WTC11 (cell line): ENCODE measurements around the gene CEP57L1. TPM values are rescaled to one million over a fixed set of nuclear protein-coding genes. Genes with fewer than 3 reads are reported as not detected.

Source experiments
- ATAC-seq: fragments of 200-7000 bp; cut with Tn5 transposase; 2 replicates; pipeline ENCODE4 v1.10.0; 2021; ENCODE audit warnings: mild to moderate bottlenecking, moderate library complexity
- CTCF ChIA-PET: fragments of 300-600 bp; sonication (Branson Sonifier 250); formaldehyde crosslinking; loops from one replicate; lab custom pipeline; 2021; ENCODE audit warnings: antibody characterized with exemption; lab: Charles Lee
- POLR2A ChIA-PET: fragments of 350-600 bp; sonication (Branson Sonifier 250); formaldehyde crosslinking; loops from one replicate; lab custom pipeline; 2021; ENCODE audit warnings: antibody characterized with exemption; lab: Charles Lee
- DNase-seq: peaks from one replicate; pipeline ENCODE4 v3.0.0; 2021; ENCODE audit warnings: low spot score
- H3K27ac Mint-ChIP-seq: 2 replicates; pipeline ENCODE4 v1.8.0; 2021; ENCODE audit warnings: mixed read lengths
- H3K27me3 Mint-ChIP-seq: 2 replicates; pipeline ENCODE4 v1.8.0; 2021; ENCODE audit warnings: low read depth, mild to moderate bottlenecking, moderate library complexity, mixed read lengths
- H3K36me3 Mint-ChIP-seq: 2 replicates; pipeline ENCODE4 v1.8.0; 2021; ENCODE audit warnings: mixed read lengths
- H3K4me1 Mint-ChIP-seq: 2 replicates; pipeline ENCODE4 v1.8.0; 2022; ENCODE audit warnings: mixed read lengths
- H3K4me3 Mint-ChIP-seq: 2 replicates; pipeline ENCODE4 v1.8.0; 2021; ENCODE audit warnings: mild to moderate bottlenecking, moderate library complexity, mixed read lengths
- H3K9me3 Mint-ChIP-seq: 2 replicates; pipeline ENCODE4 v1.8.0; 2021; ENCODE audit warnings: mixed read lengths
- ATF1 ChIP-seq: sonication (generic); formaldehyde crosslinking; IDR thresholded peaks from 2 replicates; pipeline ENCODE4 v1.8.1; 2023; ENCODE audit warnings: mild to moderate bottlenecking, moderate library complexity, missing genetic modification reagents
- CTCF ChIP-seq: fragments of 200-600 bp; IDR thresholded peaks from 2 replicates; pipeline ENCODE4 v1.8.0; 2022; ENCODE audit warnings: antibody characterized with exemption
- ETV6 ChIP-seq: sonication (generic); formaldehyde crosslinking; IDR thresholded peaks from 2 replicates; pipeline ENCODE4 v1.8.1; 2022; ENCODE audit warnings: mild to moderate bottlenecking, missing genetic modification reagents
- GRHL2 ChIP-seq: fragments of 250-450 bp; sonication (Bioruptor Pico); IDR thresholded peaks from 2 replicates; pipeline ENCODE4 v1.8.0; 2022; ENCODE audit warnings: mild to moderate bottlenecking, moderate library complexity; ENCODE audit not compliant: insufficient replicate concordance, severe bottlenecking
- KAT7 ChIP-seq: sonication (generic); formaldehyde crosslinking; IDR thresholded peaks from 2 replicates; pipeline ENCODE4 v1.8.1; 2023; ENCODE audit warnings: missing genetic modification reagents, mild to moderate bottlenecking, borderline replicate concordance
- MLX ChIP-seq: sonication (generic); formaldehyde crosslinking; IDR thresholded peaks from 2 replicates; pipeline ENCODE4 v1.8.1; 2023; ENCODE audit warnings: mild to moderate bottlenecking, missing genetic modification reagents, moderate library complexity
- MYBL2 ChIP-seq: sonication (generic); formaldehyde crosslinking; IDR thresholded peaks from 2 replicates; pipeline ENCODE4 v1.8.1; 2023; ENCODE audit warnings: mild to moderate bottlenecking, moderate library complexity, missing genetic modification reagents
- NR2C2 ChIP-seq: sonication (generic); formaldehyde crosslinking; IDR thresholded peaks from 2 replicates; pipeline ENCODE4 v1.8.0; 2022; ENCODE audit warnings: mild to moderate bottlenecking, missing genetic modification reagents
- PRDM15 ChIP-seq: sonication (generic); formaldehyde crosslinking; IDR thresholded peaks from 2 replicates; pipeline ENCODE4 v1.8.0; 2022; ENCODE audit warnings: missing genetic modification reagents
- SMAD3 ChIP-seq: sonication (generic); formaldehyde crosslinking; IDR thresholded peaks from 2 replicates; pipeline ENCODE4 v1.8.0; 2022; ENCODE audit warnings: missing genetic modification reagents, mild to moderate bottlenecking, borderline replicate concordance
- SP1 ChIP-seq: sonication (generic); formaldehyde crosslinking; conservative IDR thresholded peaks from 2 replicates; pipeline ENCODE4 v1.8.1; 2022; ENCODE audit warnings: missing genetic modification reagents
- TCF7 ChIP-seq: sonication (generic); formaldehyde crosslinking; IDR thresholded peaks from 2 replicates; pipeline ENCODE4 v1.8.0; 2022; ENCODE audit warnings: mild to moderate bottlenecking, low read depth, missing genetic modification reagents, moderate library complexity
- TEAD1 ChIP-seq: sonication (generic); formaldehyde crosslinking; IDR thresholded peaks from 2 replicates; pipeline ENCODE4 v1.8.0; 2022; ENCODE audit warnings: mild to moderate bottlenecking, missing genetic modification reagents
- total RNA-seq: library from RNA; stranded (reverse); gene quantifications from 3 replicates; pipeline ENCODE4 v1.2.3, GENCODE V29; 2021
- TF ChIP-seq, protein P1 (sequence below): sonication (generic); formaldehyde crosslinking; IDR thresholded peaks from 2 replicates; pipeline ENCODE4 v1.8.1; 2023; ENCODE audit warnings: mild to moderate bottlenecking, moderate library complexity, missing genetic modification reagents
- TF ChIP-seq, protein P2 (sequence below): sonication (generic); formaldehyde crosslinking; conservative IDR thresholded peaks from 2 replicates; pipeline ENCODE4 v1.8.1; 2023; ENCODE audit warnings: mild to moderate bottlenecking, low read depth, missing genetic modification reagents, moderate library complexity
- TF ChIP-seq, protein P3 (sequence below): sonication (generic); formaldehyde crosslinking; IDR thresholded peaks from 2 replicates; pipeline ENCODE4 v1.8.0; 2023; ENCODE audit warnings: missing genetic modification reagents
- TF ChIP-seq, protein P4 (sequence below): sonication (generic); formaldehyde crosslinking; IDR thresholded peaks from 2 replicates; pipeline ENCODE4 v1.8.0; 2022; ENCODE audit warnings: mild to moderate bottlenecking, missing genetic modification reagents

Gene CEP57L1
- total RNA-seq, 1 experiment from 2014 or later: 13.1 TPM

DNA sequence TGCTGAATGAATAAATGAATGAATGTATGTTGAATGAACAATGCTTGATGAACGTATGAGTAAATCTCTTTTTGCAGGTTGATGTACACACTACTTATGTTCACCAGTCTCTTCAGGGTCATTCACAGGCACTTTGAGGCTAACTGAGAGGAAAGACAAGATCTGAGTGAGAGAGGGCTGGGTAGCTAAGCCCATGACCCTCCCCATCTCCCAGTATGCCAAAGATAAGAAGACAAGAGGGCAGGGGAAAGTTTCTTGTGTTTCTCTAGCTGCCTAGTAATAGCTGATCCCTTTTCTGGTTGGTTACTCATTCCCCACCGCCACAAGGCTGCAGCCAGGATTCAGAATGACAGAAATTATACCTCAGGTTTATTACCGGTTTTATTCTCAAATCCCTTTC, 90.7 kb downstream of the CEP57L1 start (continued):
- TF ChIP-seq, protein P1, sequence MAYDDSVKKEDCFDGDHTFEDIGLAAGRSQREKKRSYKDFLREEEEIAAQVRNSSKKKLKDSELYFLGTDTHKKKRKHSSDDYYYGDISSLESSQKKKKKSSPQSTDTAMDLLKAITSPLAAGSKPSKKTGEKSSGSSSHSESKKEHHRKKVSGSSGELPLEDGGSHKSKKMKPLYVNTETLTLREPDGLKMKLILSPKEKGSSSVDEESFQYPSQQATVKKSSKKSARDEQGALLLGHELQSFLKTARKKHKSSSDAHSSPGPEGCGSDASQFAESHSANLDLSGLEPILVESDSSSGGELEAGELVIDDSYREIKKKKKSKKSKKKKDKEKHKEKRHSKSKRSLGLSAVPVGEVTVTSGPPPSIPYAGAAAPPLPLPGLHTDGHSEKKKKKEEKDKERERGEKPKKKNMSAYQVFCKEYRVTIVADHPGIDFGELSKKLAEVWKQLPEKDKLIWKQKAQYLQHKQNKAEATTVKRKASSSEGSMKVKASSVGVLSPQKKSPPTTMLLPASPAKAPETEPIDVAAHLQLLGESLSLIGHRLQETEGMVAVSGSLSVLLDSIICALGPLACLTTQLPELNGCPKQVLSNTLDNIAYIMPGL (CRISPR knock-in tag): no peak
- TF ChIP-seq GRHL2 (CRISPR knock-in tag) (no peak), ETV6 (CRISPR knock-in tag) (no peak), SMAD3 (CRISPR knock-in tag) (no peak)
- TF ChIP-seq, protein P2, sequence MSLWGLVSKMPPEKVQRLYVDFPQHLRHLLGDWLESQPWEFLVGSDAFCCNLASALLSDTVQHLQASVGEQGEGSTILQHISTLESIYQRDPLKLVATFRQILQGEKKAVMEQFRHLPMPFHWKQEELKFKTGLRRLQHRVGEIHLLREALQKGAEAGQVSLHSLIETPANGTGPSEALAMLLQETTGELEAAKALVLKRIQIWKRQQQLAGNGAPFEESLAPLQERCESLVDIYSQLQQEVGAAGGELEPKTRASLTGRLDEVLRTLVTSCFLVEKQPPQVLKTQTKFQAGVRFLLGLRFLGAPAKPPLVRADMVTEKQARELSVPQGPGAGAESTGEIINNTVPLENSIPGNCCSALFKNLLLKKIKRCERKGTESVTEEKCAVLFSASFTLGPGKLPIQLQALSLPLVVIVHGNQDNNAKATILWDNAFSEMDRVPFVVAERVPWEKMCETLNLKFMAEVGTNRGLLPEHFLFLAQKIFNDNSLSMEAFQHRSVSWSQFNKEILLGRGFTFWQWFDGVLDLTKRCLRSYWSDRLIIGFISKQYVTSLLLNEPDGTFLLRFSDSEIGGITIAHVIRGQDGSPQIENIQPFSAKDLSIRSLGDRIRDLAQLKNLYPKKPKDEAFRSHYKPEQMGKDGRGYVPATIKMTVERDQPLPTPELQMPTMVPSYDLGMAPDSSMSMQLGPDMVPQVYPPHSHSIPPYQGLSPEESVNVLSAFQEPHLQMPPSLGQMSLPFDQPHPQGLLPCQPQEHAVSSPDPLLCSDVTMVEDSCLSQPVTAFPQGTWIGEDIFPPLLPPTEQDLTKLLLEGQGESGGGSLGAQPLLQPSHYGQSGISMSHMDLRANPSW (CRISPR knock-in tag): no peak
- TF ChIP-seq, all 79 proteins: peak for 0

GRCh38 chr6:109187399-109188114, 92.2 kb downstream of the CEP57L1 start:
- Mint-ChIP-seq H3K27me3 (peaks cover 3% of the 10 kb centered on the region; the same call in 1 of the 2 replicates), H3K9me3 (peaks cover 31% of the 10 kb centered on the region), H3K36me3 (peaks cover 21% of the 10 kb centered on the region), H3K27ac (no peak overlapping the region), H3K4me3 (no peak overlapping the region), H3K4me1 (peaks cover 22% of the 10 kb centered on the region)
- POLR2A ChIA-PET: no interaction called here
- peak; percentile 85 for ATAC-seq
- peak; percentile 70 for DNase-seq
- CTCF ChIA-PET: interaction anchor here (0.5 to 2.0 kb wide), 18 partner anchors 10 to 1152 kb away, joined by 3 to 27 read pairs (median 3); partner anchors contain the start of genes CD164 and MICAL1
- TF ChIP-seq, protein P3, sequence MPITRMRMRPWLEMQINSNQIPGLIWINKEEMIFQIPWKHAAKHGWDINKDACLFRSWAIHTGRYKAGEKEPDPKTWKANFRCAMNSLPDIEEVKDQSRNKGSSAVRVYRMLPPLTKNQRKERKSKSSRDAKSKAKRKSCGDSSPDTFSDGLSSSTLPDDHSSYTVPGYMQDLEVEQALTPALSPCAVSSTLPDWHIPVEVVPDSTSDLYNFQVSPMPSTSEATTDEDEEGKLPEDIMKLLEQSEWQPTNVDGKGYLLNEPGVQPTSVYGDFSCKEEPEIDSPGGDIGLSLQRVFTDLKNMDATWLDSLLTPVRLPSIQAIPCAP (CRISPR knock-in tag): no peak
- TF ChIP-seq MYBL2 (CRISPR knock-in tag): no peak
- peak; percentile 88 for TF ChIP-seq CTCF

GRCh38 chr6:109188115-109188411, 92.8 kb downstream of the CEP57L1 start:
- H3K4me1 Mint-ChIP-seq: peaks cover 17% of the 10 kb centered on the region
- CTCF ChIA-PET: interaction anchor here (0.5 to 2.0 kb wide), 19 partner anchors 9 to 1152 kb away, joined by 3 to 27 read pairs (median 3); partner anchors contain the start of genes CD164 and MICAL1
- H3K27ac Mint-ChIP-seq: no peak overlapping the region
- POLR2A ChIA-PET: no interaction called here
- H3K9me3 Mint-ChIP-seq: peaks cover 35% of the 10 kb centered on the region
- no peak for DNase-seq
- H3K27me3 Mint-ChIP-seq: peaks cover 3% of the 10 kb centered on the region; the same call in 1 of the 2 replicates
- H3K4me3 Mint-ChIP-seq: no peak overlapping the region
- no peak for ATAC-seq
- H3K36me3 Mint-ChIP-seq: peaks cover 24% of the 10 kb centered on the region
- no peak for TF ChIP-seq TCF7
- TF ChIP-seq KAT7 (CRISPR knock-in tag): no peak
- no peak for TF ChIP-seq TEAD1 (CRISPR knock-in tag)
- TF ChIP-seq SP1 (CRISPR knock-in tag): no peak
- TF ChIP-seq ATF1 (CRISPR knock-in tag): no peak
- TF ChIP-seq, protein P4, sequence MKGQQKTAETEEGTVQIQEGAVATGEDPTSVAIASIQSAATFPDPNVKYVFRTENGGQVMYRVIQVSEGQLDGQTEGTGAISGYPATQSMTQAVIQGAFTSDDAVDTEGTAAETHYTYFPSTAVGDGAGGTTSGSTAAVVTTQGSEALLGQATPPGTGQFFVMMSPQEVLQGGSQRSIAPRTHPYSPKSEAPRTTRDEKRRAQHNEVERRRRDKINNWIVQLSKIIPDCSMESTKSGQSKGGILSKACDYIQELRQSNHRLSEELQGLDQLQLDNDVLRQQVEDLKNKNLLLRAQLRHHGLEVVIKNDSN (CRISPR knock-in tag): no peak
- TF ChIP-seq MLX: no peak
- TF ChIP-seq NR2C2 (CRISPR knock-in tag): no peak
- TF ChIP-seq PRDM15 (CRISPR knock-in tag): no peak
